Type B pancreatic cell (in vitro differentiated cells): ENCODE data around the gene PTGES3. TPM values are rescaled to one million over a fixed set of nuclear protein-coding genes. Genes with fewer than 3 reads are reported as not detected.

Source experiments
- DNase-seq: peaks from one replicate; pipeline ENCODE4 v3.0.0; 2021; ENCODE audit warnings: mixed read lengths; ENCODE audit not compliant: unreplicated experiment; ENCODE audit errors: extremely low spot score
- H3K27ac Mint-ChIP-seq: 2 replicates; pipeline ENCODE4 v1.8.0; 2021; ENCODE audit warnings: mild to moderate bottlenecking, mixed read lengths
- H3K27me3 Mint-ChIP-seq: 2 replicates; pipeline ENCODE4 v1.8.0; 2021; ENCODE audit warnings: mixed read lengths
- H3K36me3 Mint-ChIP-seq: 2 replicates; pipeline ENCODE4 v1.8.0; 2021; ENCODE audit warnings: mixed read lengths
- H3K4me1 Mint-ChIP-seq: one replicate; pipeline ENCODE4 v1.8.0; 2021; ENCODE audit warnings: mixed read lengths; ENCODE audit not compliant: unreplicated experiment
- H3K4me3 Mint-ChIP-seq: 2 replicates; pipeline ENCODE4 v1.8.0; 2021; ENCODE audit warnings: mild to moderate bottlenecking, mixed read lengths
- H3K9me3 Mint-ChIP-seq: 2 replicates; pipeline ENCODE4 v1.8.0; 2021; ENCODE audit warnings: mixed read lengths
- total RNA-seq: library from RNA; stranded (reverse); gene quantifications from 2 replicates; pipeline ENCODE4 v1.2.1, GENCODE V29; 2021; ENCODE audit warnings: low replicate concordance
- TF ChIP-seq, protein P1 (sequence below): fragments of 200-600 bp; sonication (generic); conservative IDR thresholded peaks from 2 replicates; pipeline ENCODE4 v1.5.0; 2021; ENCODE audit warnings: antibody characterized with exemption, mild to moderate bottlenecking

The PTGES3 gene
- total RNA-seq, 1 donor from 2014 or later, result 219 TPM

DNA sequence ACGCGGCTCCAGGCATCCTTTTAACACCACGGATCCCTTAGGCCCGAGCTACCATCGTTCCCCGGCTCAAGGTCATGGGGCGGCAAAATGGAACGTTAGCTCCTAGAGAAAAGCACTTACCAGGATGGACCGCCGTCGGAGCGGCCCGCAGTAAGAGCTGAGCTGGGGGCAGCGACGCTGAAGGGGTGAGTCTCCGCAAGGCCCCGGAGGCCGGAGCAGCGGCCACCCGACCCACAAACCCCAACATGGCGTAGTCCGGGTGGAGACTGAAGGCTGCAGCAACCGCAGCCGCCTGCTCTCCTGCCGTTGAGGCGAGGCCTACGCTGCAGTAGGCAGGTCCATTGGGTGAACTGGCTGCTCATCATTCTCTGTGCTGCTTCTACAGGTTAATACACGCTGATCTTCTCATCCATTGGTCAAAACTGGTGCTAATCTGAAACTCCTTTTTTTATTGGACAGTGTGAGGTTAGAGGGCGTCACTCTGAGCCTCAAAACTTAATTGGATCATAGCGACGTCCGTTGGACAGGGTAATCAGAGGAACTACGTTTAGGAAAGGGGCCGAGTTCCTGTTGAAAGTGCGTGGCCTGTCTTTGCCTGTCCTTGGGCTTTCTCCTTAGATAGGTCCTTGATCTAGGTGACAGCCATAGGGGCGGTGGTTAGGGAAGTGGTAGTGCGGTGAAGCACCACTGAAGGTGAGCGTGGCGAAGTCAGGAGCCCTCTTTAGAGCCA lies 42.2 kb downstream of the PTGES3 start, which contains the start of gene ATP5F1B:
Gene ATP5F1B (minus strand): TSS at position 268 of the 730 bp plus-strand sequence. CDS start 21 bp downstream, at position 247.
- DNase-seq, result peak; percentile 88
- Mint-ChIP-seq H3K36me3 (peaks cover 27% of the 10 kb centered on the region), H3K27me3 (no peaks in the 10 kb centered on the region), H3K4me3 (peak within 1 kb of the TSS; percentile 98), H3K27ac (peak within 1 kb of the TSS; percentile 92), H3K4me1 (peaks cover 19% of the 10 kb centered on the region), H3K9me3 (no peaks in the 10 kb centered on the region)
- TF ChIP-seq, protein P1, sequence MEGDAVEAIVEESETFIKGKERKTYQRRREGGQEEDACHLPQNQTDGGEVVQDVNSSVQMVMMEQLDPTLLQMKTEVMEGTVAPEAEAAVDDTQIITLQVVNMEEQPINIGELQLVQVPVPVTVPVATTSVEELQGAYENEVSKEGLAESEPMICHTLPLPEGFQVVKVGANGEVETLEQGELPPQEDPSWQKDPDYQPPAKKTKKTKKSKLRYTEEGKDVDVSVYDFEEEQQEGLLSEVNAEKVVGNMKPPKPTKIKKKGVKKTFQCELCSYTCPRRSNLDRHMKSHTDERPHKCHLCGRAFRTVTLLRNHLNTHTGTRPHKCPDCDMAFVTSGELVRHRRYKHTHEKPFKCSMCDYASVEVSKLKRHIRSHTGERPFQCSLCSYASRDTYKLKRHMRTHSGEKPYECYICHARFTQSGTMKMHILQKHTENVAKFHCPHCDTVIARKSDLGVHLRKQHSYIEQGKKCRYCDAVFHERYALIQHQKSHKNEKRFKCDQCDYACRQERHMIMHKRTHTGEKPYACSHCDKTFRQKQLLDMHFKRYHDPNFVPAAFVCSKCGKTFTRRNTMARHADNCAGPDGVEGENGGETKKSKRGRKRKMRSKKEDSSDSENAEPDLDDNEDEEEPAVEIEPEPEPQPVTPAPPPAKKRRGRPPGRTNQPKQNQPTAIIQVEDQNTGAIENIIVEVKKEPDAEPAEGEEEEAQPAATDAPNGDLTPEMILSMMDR, result peak; percentile 41

DNA sequence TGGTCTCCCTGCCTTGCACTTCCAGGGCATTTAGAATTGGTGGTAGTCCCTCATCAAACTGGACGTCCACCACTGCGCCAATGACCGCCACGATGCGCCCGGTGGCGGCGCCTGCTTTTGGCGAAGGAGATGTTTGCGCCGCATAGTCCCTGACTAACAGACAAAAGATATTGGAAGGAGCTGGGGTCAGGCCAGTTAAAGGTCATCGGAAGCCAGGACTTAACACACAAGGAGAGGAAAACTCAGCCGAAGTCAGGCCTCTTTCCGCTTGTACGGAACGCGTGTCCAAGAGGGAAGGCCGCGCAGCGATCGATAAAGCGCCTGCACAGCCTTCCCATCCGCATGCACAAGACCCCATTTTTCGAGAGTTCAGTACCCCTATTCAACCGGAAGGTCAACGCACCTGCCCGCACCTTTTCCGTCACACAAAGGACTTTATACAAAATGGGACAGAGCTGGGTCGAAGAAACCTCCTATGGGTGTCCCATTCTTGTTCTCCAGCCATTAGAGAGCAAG lies 42.8 kb downstream of the PTGES3 start:
- no peak for DNase-seq
- H3K27me3 Mint-ChIP-seq, result no peaks in the 10 kb centered on the region
- H3K36me3 Mint-ChIP-seq, result peaks cover 31% of the 10 kb centered on the region

DNA sequence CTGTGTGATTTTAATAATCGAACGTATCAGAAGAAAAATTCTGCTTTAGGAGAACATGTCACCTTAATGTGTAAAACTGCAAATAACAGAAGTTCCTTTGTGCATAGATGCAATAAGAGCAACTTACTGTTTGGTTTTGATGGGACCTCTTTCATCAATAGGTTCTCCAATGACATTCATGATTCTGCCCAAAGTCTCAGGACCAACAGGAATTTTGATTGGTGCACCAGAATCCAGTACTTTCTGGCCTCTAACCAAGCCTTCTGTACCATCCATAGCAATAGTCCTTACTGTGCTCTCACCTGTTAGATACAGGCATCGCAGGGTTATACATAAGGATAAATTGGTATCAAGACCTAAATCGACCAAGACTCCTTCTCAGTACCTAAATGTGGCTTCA lies 43.4 kb downstream of the PTGES3 start:
- H3K9me3 Mint-ChIP-seq, result no peaks in the 10 kb centered on the region
- peak overlapping the region; percentile 98 for H3K4me3 Mint-ChIP-seq
- peaks cover 19% of the 10 kb centered on the region for H3K4me1 Mint-ChIP-seq
- TF ChIP-seq, protein P1, result no peak
- DNase-seq, result no peak
- peaks cover 35% of the 10 kb centered on the region for H3K36me3 Mint-ChIP-seq
- H3K27ac Mint-ChIP-seq, result peak overlapping the region; percentile 92
- no peaks in the 10 kb centered on the region for H3K27me3 Mint-ChIP-seq

More for the DNA sequence above, 42.8 kb downstream of the PTGES3 start:
- peak overlapping the region; percentile 98 for H3K4me3 Mint-ChIP-seq
- TF ChIP-seq, protein P1, result peak; percentile 49
- peak overlapping the region; percentile 92 for H3K27ac Mint-ChIP-seq
- peaks cover 19% of the 10 kb centered on the region for H3K4me1 Mint-ChIP-seq
- no peaks in the 10 kb centered on the region for H3K9me3 Mint-ChIP-seq

DNA sequence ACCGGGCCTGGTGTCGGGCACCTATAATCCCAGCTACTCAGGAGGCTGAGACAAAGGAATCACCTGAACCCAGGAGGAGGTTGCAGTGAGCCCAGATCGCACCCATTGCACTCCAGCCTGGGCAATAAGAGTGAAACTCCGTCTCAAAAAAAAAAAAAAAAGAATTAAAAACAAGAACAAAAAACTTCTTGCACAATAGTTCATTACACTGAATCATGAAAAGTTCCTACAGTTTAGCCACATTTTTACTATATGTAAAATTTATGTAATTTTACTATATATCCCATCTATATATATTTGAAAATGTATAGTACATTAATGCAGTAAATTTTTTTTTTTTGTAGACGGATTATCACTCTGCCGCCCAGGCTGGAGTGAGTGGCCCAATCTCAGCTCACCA lies 46.9 kb downstream of the PTGES3 start:
- no peaks in the 10 kb centered on the region for H3K9me3 Mint-ChIP-seq
- TF ChIP-seq, protein P1, result no peak
- no peaks in the 10 kb centered on the region for H3K27me3 Mint-ChIP-seq
- H3K27ac Mint-ChIP-seq, result no peak overlapping the region
- DNase-seq, result no peak
- H3K4me3 Mint-ChIP-seq, result no peak overlapping the region
- peaks cover 49% of the 10 kb centered on the region for H3K36me3 Mint-ChIP-seq
- peaks cover 38% of the 10 kb centered on the region for H3K4me1 Mint-ChIP-seq

DNA sequence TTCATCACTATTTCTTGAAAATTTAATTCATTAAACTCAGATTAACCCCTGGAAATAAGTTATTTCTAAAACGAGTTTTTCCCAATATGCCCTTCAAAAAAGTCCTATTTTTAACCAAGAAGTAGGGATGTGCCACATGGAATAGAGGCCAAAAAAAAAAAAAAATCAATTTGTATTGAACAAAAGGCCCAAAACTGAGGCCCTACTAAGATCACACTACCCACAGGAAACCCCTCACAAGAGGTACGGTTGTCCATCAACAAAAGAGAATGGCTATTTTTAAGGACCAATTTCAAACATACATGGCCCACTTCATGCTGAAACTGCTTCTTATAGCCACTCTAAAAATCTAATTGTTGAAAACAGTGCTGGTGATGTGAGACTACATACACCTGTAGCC lies 50.5 kb downstream of the PTGES3 start:
- H3K4me1 Mint-ChIP-seq, result peaks cover 44% of the 10 kb centered on the region
- no peaks in the 10 kb centered on the region for H3K27me3 Mint-ChIP-seq
- peak overlapping the region; percentile 48 for H3K4me3 Mint-ChIP-seq
- peak overlapping the region; percentile 100 for H3K27ac Mint-ChIP-seq
- TF ChIP-seq, protein P1, result no peak
- no peaks in the 10 kb centered on the region for H3K9me3 Mint-ChIP-seq
- DNase-seq, result no peak
- peaks cover 28% of the 10 kb centered on the region for H3K36me3 Mint-ChIP-seq
